Stomach smooth muscle (tissue), 2 donors: Measurements from ENCODE around the gene NEURL1.

Experiments used
- H3K27ac ChIP-seq: one replicate; pipeline ENCODE4 v1.7.0; 2013; ENCODE audit warnings: mild to moderate bottlenecking, low read length, inconsistent platforms
- H3K27me3 ChIP-seq, 2 donors: one replicate each; pipeline ENCODE4 v1.7.0; 2013; ENCODE audit warnings: low read length in 2 of 2; ENCODE audit not compliant: insufficient read depth in 2 of 2, control insufficient read depth in 1 of 2
- H3K36me3 ChIP-seq, 2 donors: one replicate each; pipeline ENCODE4 v1.7.0; 2013; ENCODE audit warnings: low read length in 2 of 2; ENCODE audit not compliant: control insufficient read depth in 2 of 2, insufficient read depth in 2 of 2
- H3K4me1 ChIP-seq: one replicate; pipeline ENCODE4 v1.7.0; 2013; ENCODE audit warnings: low read length; ENCODE audit not compliant: control insufficient read depth, insufficient read depth
- H3K4me3 ChIP-seq, 2 donors: one replicate each; pipeline ENCODE4 v1.7.0; 2013; ENCODE audit warnings: low read length in 2 of 2
- H3K9ac ChIP-seq, 2 donors: one replicate each; pipeline ENCODE4 v1.7.0; 2013; ENCODE audit warnings: low read length in 2 of 2, mild to moderate bottlenecking in 1 of 2
- H3K9me3 ChIP-seq, 2 donors: one replicate each; pipeline ENCODE4 v1.7.0; 2013; ENCODE audit warnings: low read length in 2 of 2; ENCODE audit not compliant: control insufficient read depth in 2 of 2
- donor health status: healthy.
- donor health status: Pancreatic carcinoma.

NEURL1 gene

GRCh38 chr10:103556383-103557007, 63.0 kb downstream of the NEURL1 start:
- H3K27ac ChIP-seq, result no peak overlapping the region
- no peak overlapping the region for H3K9ac ChIP-seq
- H3K27me3 ChIP-seq, result no peaks in the 10 kb centered on the region

GRCh38 chr10:103557455-103557854, 64.0 kb downstream of the NEURL1 start:
- Histone ChIP-seq H3K27ac (no peak overlapping the region), H3K4me1 (peaks cover 12% of the 10 kb centered on the region), H3K36me3 (no peaks in the 10 kb centered on the region), H3K9me3 (no peaks in the 10 kb centered on the region), H3K4me3 (no peak overlapping the region), H3K27me3 (no peaks in the 10 kb centered on the region), H3K9ac (no peak overlapping the region)

More at GRCh38 chr10:103556383-103557007, 63.0 kb downstream of the NEURL1 start:
- Histone ChIP-seq H3K4me1 (peaks cover 12% of the 10 kb centered on the region), H3K36me3 (no peaks in the 10 kb centered on the region), H3K4me3 (no peak overlapping the region), H3K9me3 (no peaks in the 10 kb centered on the region)

DNA sequence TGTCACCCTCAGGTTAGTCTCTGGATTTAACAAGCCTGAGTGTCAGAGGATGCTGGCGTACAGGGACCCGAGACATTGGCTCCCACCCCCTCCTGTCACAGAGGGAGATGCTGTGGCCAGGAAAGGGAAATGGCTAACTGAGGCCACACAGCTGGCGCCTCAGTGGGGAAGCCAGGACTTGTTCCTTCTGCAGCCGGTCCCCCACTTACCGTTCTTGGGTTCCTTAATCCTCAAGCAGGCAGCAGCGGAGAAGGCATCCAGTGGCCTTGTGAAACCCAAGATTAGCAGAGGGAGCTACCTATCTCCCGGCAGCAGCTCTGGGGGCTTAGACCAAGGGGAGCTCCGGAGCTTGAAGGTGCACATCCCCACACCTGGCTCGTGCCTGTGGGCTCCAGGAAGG, 65.4 kb downstream of the NEURL1 start:
- H3K27ac ChIP-seq, result no peak overlapping the region

DNA sequence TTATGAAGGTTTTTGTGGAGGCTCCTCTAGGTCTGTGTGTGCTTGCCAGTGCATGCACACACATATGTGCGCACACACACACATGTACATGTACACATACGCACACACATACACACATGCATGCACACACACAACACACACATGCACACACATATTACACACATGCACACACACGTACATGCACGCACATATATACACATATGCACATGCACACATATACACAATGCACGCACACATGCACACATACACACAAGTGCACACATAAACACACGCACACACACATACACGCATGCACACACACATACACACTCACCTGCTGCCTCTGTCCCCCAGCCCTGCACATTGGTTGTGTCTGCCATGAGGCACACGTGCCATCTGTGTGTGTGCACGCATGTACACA, 66.3 kb downstream of the NEURL1 start:
- no peak overlapping the region for H3K4me3 ChIP-seq
- H3K4me1 ChIP-seq, result peaks cover 10% of the 10 kb centered on the region
- H3K27me3 ChIP-seq, result no peaks in the 10 kb centered on the region
- H3K27ac ChIP-seq, result no peak overlapping the region
- H3K9me3 ChIP-seq, result no peaks in the 10 kb centered on the region
- H3K36me3 ChIP-seq, result no peaks in the 10 kb centered on the region
- no peak overlapping the region for H3K9ac ChIP-seq

More for the DNA sequence above, 65.4 kb downstream of the NEURL1 start:
- Histone ChIP-seq H3K9ac (no peak overlapping the region), H3K4me3 (no peak overlapping the region), H3K36me3 (no peaks in the 10 kb centered on the region), H3K9me3 (no peaks in the 10 kb centered on the region), H3K4me1 (peaks cover 12% of the 10 kb centered on the region), H3K27me3 (no peaks in the 10 kb centered on the region)

- no peak overlapping the region for H3K27ac ChIP-seq
- H3K9ac ChIP-seq, result no peak overlapping the region
- no peaks in the 10 kb centered on the region for H3K36me3 ChIP-seq
- peaks cover 1% of the 10 kb centered on the region for H3K4me1 ChIP-seq
- no peaks in the 10 kb centered on the region for H3K27me3 ChIP-seq
- no peaks in the 10 kb centered on the region for H3K9me3 ChIP-seq
- no peak overlapping the region for H3K4me3 ChIP-seq
Observed at GRCh38 chr10:103560886-103561285, 67.4 kb downstream of the NEURL1 start.

DNA sequence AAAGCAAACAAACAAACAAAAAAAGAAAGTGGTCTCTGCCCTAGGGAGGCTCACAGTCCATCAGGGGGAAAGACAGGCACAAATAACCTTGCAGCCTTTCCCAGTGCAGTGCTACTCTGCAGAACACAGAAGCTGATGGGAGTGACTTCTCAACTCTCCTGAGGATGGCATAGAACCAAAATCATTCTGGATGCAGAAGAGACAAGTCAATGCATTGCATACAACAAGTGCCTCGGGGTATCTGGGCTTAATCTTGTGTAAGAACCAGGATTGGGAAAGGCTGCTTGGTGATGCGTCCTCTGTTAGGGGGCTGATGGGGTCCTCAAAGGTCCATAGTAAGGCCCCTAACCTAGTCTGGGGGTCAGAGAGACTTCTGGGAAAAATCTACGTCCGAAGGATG, 68.9 kb downstream of the NEURL1 start:
- Histone ChIP-seq H3K4me1 (no peaks in the 10 kb centered on the region), H3K4me3 (no peak overlapping the region), H3K27ac (no peak overlapping the region), H3K9me3 (no peaks in the 10 kb centered on the region), H3K36me3 (no peaks in the 10 kb centered on the region), H3K9ac (no peak overlapping the region), H3K27me3 (no peaks in the 10 kb centered on the region)

DNA sequence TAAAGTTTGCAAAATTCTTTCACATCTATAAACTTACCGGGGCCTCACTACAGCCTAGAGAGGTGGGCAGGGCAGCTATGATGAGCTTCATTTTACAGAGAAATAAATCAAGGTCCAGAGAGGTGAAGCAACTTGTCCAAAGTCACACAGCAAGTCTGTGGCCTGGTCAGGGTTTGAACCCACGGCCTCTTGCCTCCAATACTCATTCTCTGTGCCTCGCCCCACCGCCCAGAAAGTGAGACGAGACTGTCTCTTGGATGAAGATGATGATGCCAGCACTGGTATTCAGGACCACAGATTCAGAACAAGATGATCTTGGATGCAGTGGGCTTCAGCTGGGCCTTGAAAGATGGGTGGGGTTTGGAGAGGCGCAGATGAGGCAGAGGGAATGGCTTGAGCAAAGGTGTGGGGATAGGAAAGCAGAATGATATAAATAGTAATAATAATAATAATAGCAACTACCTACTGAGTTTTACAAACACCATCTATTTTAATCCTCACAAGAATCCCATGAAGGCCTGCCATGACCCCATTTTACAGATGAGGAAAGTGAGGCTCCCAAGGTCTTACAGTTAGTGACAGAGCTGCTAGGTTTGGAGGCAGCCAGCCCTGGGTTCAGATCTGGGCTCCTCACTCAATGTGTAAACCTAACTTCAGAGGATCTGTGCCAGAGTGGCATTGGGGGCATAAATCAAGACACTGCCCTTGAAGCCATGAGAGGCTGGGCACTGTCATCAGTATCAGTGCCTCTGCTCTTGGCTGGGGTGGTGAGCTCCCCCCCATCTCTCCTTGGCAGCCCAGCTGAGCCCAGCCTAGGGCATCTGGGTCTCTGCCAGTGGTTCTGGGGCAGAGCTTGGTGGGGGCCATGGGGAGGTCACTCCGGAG, 70.0 kb downstream of the NEURL1 start:
- H3K4me3 ChIP-seq, result no peak overlapping the region

DNA sequence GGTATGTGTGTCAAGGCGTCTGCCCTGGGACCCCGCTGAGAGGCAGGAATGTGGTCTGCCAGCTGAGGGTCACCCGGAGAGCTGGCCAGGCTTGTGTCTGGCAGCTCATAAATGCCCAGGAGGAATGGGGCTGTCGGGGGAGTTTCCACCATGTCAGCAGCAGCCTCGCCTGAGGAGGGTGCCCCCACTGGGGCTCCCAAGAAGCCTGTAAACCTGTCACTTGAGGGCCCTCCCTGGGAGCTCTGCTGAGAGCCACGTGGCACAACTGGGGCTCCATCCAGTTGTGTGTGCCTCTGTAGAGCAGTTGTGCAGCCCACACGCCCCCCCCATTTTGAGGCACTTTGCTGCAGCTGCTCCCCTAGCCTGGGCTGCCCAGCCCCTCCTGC, 70.6 kb downstream of the NEURL1 start:
- H3K27me3 ChIP-seq, result no peaks in the 10 kb centered on the region
- no peak overlapping the region for H3K4me3 ChIP-seq
- H3K9ac ChIP-seq, result no peak overlapping the region
- H3K27ac ChIP-seq, result no peak overlapping the region
- H3K4me1 ChIP-seq, result no peaks in the 10 kb centered on the region
- no peaks in the 10 kb centered on the region for H3K36me3 ChIP-seq
- no peaks in the 10 kb centered on the region for H3K9me3 ChIP-seq

More for the DNA sequence above, 70.0 kb downstream of the NEURL1 start:
- Histone ChIP-seq H3K4me1 (no peaks in the 10 kb centered on the region), H3K9me3 (no peaks in the 10 kb centered on the region), H3K27me3 (no peaks in the 10 kb centered on the region), H3K36me3 (no peaks in the 10 kb centered on the region), H3K9ac (no peak overlapping the region), H3K27ac (no peak overlapping the region)

DNA sequence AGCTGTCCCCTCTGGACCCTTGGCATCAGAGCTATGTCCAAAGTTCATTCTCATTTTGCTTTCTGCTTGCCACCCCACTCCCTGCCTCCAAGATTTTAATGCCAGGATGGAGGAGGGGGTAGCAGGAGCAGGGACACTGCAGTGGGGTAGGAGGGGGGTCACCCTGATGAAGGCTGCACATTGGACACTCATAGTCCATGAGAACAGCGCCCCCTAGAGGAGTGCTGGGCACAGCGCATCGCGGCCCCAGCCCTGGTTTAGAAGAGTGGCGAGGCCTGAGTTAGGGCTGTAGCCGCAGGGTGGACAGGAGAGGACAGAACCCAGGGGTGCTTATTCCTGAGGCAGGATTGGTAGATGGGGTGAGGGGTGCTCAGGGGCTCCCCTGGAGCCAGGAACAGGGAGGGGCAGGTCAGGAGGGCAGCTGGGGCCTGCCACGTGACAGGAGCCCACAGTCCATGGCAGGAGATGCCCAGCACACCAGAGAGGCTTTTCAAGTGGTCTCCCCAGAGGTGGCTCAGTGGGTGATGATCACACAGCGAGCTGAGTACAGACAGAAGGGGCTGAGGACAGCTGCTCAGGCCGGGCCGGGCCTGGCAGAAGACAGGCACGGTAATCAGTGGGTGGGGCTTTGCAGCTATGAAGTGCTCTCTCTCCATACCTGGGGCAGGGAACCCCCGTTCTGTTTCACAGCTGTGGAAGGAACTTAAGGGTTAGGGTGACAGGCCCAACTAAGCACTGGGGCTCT, 71.4 kb downstream of the NEURL1 start:
- no peaks in the 10 kb centered on the region for H3K4me1 ChIP-seq
- no peaks in the 10 kb centered on the region for H3K9me3 ChIP-seq
- H3K27ac ChIP-seq, result no peak overlapping the region

DNA sequence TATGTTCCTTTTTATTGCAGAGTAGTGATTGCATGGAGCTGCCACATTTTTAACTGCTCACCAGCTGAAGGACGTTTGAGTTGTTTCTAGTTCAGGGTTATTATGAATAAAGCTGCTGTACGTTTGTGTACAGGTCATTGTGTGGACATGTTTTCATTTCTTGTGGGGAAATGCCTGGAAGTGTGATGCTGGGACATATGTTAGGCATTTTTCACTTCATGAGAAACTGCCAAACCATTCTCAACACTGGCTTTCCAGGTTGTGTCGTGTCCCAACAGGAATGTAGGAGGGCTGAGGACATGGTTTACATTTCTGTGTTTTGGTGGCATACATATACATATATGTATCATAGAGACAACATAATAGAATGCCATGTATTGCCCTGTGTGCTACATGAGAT, 73.0 kb downstream of the NEURL1 start:
- no peak overlapping the region for H3K4me3 ChIP-seq
- no peaks in the 10 kb centered on the region for H3K27me3 ChIP-seq
- no peak overlapping the region for H3K27ac ChIP-seq
- H3K9ac ChIP-seq, result no peak overlapping the region
- no peaks in the 10 kb centered on the region for H3K4me1 ChIP-seq
- no peaks in the 10 kb centered on the region for H3K9me3 ChIP-seq
- H3K36me3 ChIP-seq, result no peaks in the 10 kb centered on the region

More for the DNA sequence above, 71.4 kb downstream of the NEURL1 start:
- Histone ChIP-seq H3K9ac (no peak overlapping the region), H3K4me3 (no peak overlapping the region), H3K27me3 (no peaks in the 10 kb centered on the region), H3K36me3 (no peaks in the 10 kb centered on the region)
